CD4-positive, alpha-beta T cell treated with Interleukin-4 for 1 hour (primary cell): Measurements from ENCODE around the gene IQCB1.
"Not testable (repeated sequence)": the region's sequence is repeated elsewhere in the genome, so short reads cannot be mapped to it uniquely, and the experiment has no call there.

Experiments used
- DNase-seq, 2 donors: peaks; one replicate each; pipeline ENCODE4 v3.0.0-alpha.2; 2020 to 2022

Gene IQCB1

GRCh38 chr3:121834671-121835464, at the start of gene IQCB1, which contains the start of gene EAF2:
Gene IQCB1 (minus strand): TSS chr3:121835060. CDS start chr3:121828960, 6,100 bp downstream.
Gene EAF2 (plus strand): TSS chr3:121835209. CDS start chr3:121835286, 77 bp downstream.
- DNase-seq, result peak; percentile 97 to 98

- DNase-seq, result no peak
Measured at GRCh38 chr3:121883507-121883906, 48.6 kb upstream of the IQCB1 start.

GRCh38 chr3:121878411-121878810, 43.6 kb upstream of the IQCB1 start:
- no peak for DNase-seq

GRCh38 chr3:121871430-121871829, 36.6 kb upstream of the IQCB1 start:
- DNase-seq, result no peak

- no peak for DNase-seq
Measured at GRCh38 chr3:121870717-121871116, 35.9 kb upstream of the IQCB1 start.

- no peak for DNase-seq
Measured at GRCh38 chr3:121869736-121870135, 34.9 kb upstream of the IQCB1 start.

- no peak for DNase-seq
Measured at GRCh38 chr3:121863801-121864200, 28.9 kb upstream of the IQCB1 start.

- DNase-seq, result not testable (repeated sequence)
Measured at GRCh38 chr3:121863247-121863646, 28.4 kb upstream of the IQCB1 start.

- not testable (repeated sequence) for DNase-seq
Measured at GRCh38 chr3:121857778-121858177, 22.9 kb upstream of the IQCB1 start.

- DNase-seq, result no peak
Measured at GRCh38 chr3:121855555-121855954, 20.7 kb upstream of the IQCB1 start.

- no peak for DNase-seq
Measured at GRCh38 chr3:121852256-121852655, 17.4 kb upstream of the IQCB1 start.

- DNase-seq, result no peak
Measured at GRCh38 chr3:121844892-121845291, 10.0 kb upstream of the IQCB1 start.

GRCh38 chr3:121839962-121840361, 5.1 kb upstream of the IQCB1 start:
- no peak for DNase-seq

GRCh38 chr3:121836481-121836880, 1.6 kb upstream of the IQCB1 start:
- no peak for DNase-seq

GRCh38 chr3:121836064-121836463, 1.2 kb upstream of the IQCB1 start:
- DNase-seq, result no peak

GRCh38 chr3:121835465-121835801, 573 bp upstream of the IQCB1 start:
- DNase-seq, result no peak

- DNase-seq, result peak in 1 of 2 donors; percentile 40
Measured at GRCh38 chr3:121834157-121834670, 646 bp downstream of the IQCB1 start.

- DNase-seq, result no peak
Measured at GRCh38 chr3:121822973-121823372, 11.9 kb downstream of the IQCB1 start.

- DNase-seq, result no peak
Measured at GRCh38 chr3:121821421-121822199, 13.2 kb downstream of the IQCB1 start.

- DNase-seq, result no peak
Measured at GRCh38 chr3:121819236-121819635, 15.6 kb downstream of the IQCB1 start.

- no peak for DNase-seq
Measured at GRCh38 chr3:121818578-121818977, 16.3 kb downstream of the IQCB1 start.

- no peak for DNase-seq
Measured at GRCh38 chr3:121817753-121818152, 17.1 kb downstream of the IQCB1 start.

GRCh38 chr3:121809249-121809648, 25.6 kb downstream of the IQCB1 start:
- no peak for DNase-seq

- no peak for DNase-seq
Measured at GRCh38 chr3:121803771-121804320, 31.0 kb downstream of the IQCB1 start.
